Left renal cortex interstitium (tissue), 4 donors: ENCODE results near the gene RHOA. TPM values are rescaled to one million over a fixed set of nuclear protein-coding genes. Genes with fewer than 3 reads are reported as not detected.
A peak's percentile ranks its signal among the peaks of the same experiment; 100 is the strongest.

Experiments
- DNase-seq, 4 donors: peaks; one replicate each; pipeline ENCODE4 v3.0.0-alpha.2; 2013; ENCODE audit warnings: low read depth in 4 of 4, low spot score in 2 of 4, missing footprints in 1 of 4
- polyA plus RNA-seq, 4 donors: library from polyadenylated mRNA; unstranded; fragments of 120-200 nt; gene quantifications; one replicate each; pipeline ENCODE4 v1.2.1, GENCODE V29; 2013; ENCODE audit not compliant: insufficient read length in 4 of 4

RHOA gene
- 100 to 1,000 TPM; 479 to 517 (median 507) TPM for polyA plus RNA-seq

GRCh38 chr3:49411968-49412631 lies at the start of gene RHOA, which contains the start of gene TCTA:
TSS of gene RHOA (minus strand) at chr3:49411976. CDS start at chr3:49375589, 36,387 bp downstream.
TSS of gene TCTA (plus strand) at chr3:49412423. CDS start at chr3:49412427, 4 bp downstream.
- peak; percentile 97 to 99 (median 99) for DNase-seq

- no peak for DNase-seq
Measured at GRCh38 chr3:49460956-49461355, 49.2 kb upstream of the RHOA start.

DNA sequence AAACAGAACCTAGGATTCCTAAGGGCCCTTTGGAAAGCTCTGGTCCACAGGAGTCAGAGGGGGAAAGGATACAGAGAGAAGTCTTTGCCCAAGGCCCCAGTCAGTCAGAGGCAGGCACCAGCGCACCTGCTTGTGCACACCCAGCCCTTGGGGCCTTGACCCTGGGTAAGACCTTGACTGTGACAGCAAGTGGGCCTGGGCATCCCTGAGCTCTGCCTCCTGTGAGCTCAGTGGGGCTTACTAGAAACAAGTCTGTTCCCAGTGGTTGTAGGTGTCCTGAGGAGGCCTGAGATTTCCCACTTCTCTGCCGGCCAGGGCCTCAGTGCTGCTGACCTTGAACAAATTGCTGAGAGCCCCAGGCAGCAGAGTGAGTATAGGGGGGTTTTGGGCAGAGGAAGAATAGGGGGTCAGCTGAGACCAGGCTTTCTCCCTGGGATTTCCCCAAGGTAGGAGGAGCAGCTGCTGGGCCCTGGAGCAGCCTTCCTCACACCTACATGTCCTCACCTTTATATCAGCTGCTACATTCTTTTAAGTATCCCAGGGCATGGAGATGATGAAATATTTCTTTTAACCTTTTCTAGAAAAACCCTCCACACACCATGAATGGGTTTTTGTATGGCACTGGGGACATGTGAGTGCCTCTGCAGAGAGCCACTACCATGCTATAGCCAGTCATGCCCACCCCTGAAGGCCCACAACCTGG lies 48.6 kb upstream of the RHOA start:
- no peak for DNase-seq

GRCh38 chr3:49456466-49456865 lies 44.7 kb upstream of the RHOA start:
- no peak for DNase-seq

DNA sequence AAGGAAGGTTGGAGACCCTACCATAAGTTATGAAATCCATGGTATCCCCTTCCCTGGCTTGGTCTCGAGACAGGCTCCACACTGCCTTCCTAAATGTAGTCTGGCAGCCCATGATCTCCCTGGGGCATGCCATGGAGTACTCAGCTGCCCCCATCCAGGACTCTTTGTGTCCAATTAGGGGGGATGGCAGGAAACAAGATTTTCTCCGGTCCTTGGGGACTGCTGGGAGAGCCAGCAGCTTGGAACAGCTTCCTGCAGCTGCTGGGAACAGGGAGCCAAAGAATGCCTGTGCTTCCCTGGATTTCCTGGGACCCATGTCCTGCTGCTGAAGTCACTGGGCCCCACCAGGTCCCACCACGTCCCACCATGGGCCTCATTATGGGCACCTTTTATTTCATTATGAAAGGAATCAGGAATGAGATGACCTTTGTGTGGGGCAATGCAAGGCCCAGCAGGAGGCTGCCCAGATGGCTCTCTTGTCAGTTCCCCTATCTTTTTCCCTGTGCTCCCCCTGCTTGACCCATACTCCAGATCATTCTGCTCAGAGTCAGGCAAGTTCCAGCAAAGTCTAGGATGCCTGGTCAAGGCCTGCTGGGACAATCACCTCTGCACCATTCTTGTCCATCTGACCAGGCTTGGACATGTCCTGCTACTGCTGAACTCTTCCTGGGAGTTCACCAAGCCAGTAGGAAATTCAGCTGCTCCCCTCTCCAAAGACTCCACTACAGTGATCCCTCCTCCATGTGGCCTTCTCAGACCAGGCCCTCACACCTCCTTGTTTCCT lies 43.3 kb upstream of the RHOA start:
- DNase-seq = no peak

- no peak for DNase-seq
Measured at GRCh38 chr3:49454458-49454857, 42.7 kb upstream of the RHOA start.

DNA sequence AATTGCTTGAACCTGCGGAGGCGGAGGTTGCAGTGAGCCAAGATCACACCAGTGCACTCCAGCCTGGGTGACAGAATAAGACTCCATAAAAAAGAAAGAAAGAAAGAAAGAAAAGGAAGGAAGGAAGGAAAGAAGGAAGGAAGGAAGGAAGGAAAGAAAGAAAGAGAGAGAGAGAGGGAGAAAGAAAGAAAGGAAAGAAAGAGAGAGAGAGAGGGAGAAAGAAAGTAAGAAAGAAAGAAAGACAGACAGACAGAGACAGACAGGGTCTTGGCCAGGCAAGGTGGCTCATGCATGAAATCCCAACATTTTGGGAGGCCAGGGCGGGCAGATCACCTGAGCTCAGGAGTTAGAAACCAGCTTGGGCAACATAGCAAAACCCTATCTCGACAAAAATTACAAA lies 41.8 kb upstream of the RHOA start:
- no peak for DNase-seq

DNA sequence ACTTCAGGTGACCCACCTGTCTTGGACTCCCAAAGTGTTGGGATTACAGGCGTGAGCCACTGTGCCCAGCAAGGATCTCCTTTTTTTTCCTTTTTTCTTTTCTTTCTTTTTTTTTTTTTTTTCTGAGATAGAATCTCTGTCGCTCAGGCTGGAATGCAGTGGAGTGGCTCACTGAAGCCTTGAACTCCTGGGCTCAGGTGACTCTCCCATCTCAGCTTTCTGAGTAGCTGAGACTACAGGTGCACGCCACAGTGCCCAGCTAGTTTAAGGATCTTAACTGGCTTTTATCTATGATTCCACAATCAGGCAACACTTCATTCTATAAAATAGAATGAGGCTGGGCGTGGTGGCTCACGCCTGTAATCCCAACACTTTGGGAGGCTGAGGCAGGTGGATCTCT lies 33.6 kb upstream of the RHOA start:
- no peak for DNase-seq

- DNase-seq = no peak
Measured at GRCh38 chr3:49434731-49435130, 23.0 kb upstream of the RHOA start.

DNA sequence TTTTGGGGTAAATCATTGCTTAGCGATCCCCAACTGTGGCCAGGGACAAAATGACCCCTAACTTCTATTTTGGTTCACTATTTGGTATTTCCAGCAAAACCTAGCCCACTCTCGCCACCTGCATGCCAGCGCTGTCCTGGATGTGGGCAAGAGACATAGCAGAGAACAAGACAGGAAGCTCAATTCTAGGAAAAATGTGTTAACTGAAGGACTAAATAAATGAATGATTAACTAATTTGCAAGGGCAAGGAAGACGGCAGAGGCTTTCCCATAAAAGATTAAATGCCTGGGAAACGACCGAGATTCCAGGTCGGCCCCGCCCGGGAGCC lies 16.9 kb upstream of the RHOA start:
- no peak for DNase-seq

DNA sequence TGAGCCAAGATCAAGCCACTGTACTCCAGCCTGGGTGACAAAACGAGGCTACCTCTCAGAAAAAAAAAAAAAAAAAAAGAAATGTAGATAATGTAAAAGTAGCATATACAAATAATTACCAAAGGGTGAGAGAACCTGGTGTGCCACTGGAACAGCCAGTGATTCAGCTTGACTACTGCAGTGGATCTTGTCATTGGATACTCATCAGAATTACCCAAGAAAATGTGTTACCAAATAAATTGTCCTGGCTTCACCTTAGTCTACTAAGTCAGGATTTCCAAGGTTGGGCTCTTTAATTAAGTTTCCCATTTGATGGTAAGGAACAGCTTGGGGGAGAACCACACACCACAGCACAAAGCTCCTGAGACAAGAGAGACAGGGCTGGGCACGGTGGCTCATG lies 15.8 kb upstream of the RHOA start:
- no peak for DNase-seq

DNA sequence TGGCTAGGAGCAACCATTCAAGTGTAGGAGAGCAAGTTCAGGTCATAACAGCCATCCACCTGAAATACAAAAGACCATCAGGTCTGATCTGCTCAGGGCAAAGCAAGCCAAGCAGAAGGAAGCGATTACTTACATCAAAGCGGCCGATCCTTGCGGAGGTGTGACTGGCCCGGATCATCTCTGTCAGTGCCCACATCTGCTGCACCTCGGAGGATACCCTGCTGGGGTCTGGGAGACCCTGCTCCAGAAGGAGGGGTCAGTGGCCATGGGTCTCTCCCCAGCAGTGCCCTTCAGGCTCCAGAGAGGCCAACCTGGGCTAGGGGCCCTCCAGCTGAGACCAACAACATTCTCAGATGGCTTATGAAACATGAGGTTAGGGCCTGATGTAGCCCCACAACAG lies 13.0 kb upstream of the RHOA start:
- DNase-seq = no peak

- no peak for DNase-seq
Measured at GRCh38 chr3:49422379-49423248, 10.8 kb upstream of the RHOA start, which contains the start of gene AMT. TSS of gene AMT (minus strand) at chr3:49422473. CDS start at chr3:49422450, 23 bp downstream.

DNA sequence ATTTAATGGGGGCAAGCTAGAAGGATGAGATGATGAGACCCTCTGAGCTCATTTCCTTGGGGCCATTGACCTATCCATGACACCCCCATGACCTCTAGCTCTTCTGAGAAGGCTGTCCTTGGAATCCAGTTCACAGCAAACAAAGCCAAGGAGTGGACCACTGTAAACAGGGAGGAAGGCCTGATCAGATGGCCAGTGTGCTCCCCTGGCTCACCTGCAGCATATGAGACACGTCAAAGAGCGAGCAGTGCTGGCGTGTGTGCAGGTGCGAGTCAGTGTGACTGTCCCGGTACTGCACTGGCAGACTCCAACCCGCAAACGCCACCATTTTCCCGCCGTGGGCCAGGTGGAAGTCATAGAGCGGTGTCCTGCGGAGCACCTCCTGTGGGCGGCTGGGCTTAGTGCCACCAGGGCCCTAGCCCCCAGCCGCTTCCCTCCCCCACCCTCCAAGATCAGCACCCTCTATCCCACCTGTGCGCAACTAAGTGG lies 10.2 kb upstream of the RHOA start:
- DNase-seq = no peak

DNA sequence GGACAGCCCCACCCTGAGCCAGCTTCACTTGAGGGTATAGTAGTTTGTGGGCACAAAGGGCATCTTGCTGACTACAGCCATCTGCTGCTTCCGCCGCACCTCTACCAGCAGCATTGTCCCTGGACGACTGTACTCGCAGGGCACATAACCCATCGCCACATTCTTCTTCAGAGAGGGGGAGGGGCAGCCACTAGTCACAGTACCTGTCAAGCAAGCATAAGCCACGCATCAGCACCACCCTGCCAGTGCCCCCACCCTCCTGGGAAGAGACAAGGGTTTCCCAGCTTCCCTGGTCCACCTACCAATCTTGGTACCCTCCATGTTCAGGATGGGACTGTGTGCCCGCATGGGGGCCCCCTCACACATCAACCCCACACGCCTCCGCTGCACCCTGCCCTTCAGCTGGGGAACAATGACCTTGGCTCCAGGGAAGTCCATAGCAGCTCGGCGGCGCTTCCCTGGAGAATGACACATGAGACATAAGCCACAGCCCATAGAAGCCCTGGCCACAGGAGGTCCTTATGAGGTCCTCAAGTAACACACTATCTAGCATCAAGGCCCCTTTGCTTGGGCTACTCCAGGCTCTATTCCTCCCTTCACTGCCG lies 5.8 kb upstream of the RHOA start:
- DNase-seq = no peak

DNA sequence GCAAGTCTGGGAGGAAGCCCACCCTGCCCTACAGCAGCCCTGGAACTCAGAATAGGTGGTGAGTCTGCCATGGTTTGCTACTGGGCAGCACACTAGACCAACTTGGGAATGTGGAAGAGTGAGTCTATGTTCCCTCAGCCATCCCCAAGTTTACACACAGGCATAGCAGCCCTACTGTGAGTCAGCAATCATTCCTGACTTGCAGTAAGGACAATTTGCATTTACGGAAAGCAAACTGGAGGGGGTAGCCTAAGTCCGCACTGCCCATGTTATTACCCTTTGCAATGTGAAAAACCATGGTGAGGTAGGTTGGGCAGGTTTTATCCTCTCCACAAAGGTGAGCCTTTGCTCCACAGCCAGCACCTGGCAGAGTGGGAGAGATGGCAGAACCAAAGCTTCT lies 5.1 kb upstream of the RHOA start:
- DNase-seq = no peak

GRCh38 chr3:49415931-49416601 lies 4.3 kb upstream of the RHOA start:
- DNase-seq = no peak

DNA sequence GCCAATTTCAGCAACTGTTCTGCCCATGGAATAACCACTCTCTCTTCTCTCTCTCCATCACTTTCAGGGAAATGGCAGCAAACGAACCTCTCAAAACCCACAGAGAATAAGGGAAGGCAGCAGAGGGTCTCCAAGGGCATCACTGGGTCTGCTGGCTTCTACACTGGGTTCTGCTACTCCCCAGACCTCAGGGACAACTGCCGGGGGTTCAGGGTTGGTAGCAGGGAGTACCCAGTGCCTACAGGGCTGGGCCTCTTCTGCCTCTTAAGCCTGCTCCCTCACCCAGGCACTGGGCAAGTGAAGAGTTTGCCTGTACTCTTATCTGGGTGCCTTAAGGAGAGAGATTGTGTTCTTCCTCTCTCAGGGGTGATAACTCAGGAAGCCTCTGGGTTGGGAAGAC lies 3.0 kb upstream of the RHOA start:
- no peak for DNase-seq

- no peak for DNase-seq
Measured at GRCh38 chr3:49413338-49413734, 1.6 kb upstream of the RHOA start.
